ENCODE measurements around the gene RCC1.
A peak's percentile ranks its signal among the peaks of the same experiment; 100 is the strongest.
"Not testable (repeated sequence)": the region's sequence is repeated elsewhere in the genome, so short reads cannot be mapped to it uniquely, and the experiment has no call there.

Gene RCC1

DNA sequence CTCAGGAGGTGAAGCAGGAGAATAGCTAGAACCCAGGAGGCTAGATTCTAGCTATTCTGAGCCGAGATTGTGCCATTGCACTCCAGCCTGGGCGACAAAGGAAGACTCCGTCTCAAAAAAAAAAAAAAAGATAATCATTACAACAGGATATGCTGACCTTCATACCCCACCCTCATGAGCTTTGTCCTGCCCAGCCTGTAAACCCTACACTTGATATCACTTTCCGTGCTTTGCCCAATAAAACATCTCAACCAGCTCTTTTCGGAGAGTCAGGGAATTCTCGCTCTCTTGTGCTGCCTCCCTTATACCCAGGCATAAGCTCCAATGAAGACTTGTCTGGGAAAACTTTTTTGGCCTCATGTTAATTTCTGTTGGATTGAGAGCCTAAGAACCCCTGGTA is 45.5 kb downstream of the RCC1 start:
- DNase-seq, result no peak

DNA sequence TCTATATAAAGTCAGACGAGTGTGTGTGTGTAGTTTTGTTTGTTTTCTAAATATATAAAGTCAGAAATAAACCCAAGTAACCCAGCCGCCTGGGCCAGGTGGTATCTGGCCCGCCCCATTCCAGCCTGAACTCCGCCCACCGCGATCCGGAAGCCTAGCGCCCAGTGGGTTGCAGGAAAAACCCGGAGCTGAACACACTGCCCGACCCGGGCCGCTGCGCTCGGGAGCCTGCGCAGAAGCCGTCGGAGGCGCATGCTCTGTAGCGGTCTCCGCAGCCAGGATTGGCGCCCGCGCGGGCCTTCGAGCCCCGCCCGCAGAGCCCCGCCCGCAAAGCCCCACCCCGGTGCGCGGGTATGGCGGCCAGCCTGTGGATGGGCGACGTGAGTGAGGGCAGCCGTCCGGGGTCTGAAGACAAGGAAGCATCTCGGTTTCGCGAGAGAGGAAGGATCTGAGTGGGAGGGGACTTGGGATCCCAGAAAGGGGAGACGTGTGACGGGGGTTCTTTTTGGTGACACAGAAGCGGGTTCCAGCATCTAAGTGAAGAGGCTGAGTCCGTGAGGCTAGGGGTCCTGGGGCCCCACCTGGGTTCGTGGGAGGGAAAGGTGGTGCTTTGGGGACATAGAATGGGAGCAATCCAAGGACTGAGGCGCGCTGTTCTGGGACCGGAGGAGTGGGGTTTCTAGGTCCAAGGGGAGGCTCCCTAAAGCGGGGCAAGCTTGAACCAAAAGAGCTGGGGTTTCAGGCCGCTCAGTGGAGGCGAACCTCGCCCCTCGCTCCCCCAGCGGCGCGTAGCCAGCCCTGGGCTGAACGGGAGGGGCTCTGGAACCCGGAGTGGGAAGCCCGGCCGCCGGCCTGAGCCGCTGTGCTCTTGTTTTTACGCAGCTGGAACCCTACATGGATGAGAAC is 47.2 kb downstream of the RCC1 start, which contains the start of gene TRNAU1AP:
TRNAU1AP (plus strand) TSS at position 328 of the 906 bp plus-strand sequence; CDS start at position 354, 26 bp downstream.
- peak; percentile 93 for DNase-seq

GRCh38 chr1:28560886-28561285 is 55.0 kb downstream of the RCC1 start:
- no peak for DNase-seq

GRCh38 chr1:28564310-28564709 is 58.5 kb downstream of the RCC1 start:
- no peak for DNase-seq

GRCh38 chr1:28565040-28565439 is 59.2 kb downstream of the RCC1 start:
- DNase-seq, result no peak

DNA sequence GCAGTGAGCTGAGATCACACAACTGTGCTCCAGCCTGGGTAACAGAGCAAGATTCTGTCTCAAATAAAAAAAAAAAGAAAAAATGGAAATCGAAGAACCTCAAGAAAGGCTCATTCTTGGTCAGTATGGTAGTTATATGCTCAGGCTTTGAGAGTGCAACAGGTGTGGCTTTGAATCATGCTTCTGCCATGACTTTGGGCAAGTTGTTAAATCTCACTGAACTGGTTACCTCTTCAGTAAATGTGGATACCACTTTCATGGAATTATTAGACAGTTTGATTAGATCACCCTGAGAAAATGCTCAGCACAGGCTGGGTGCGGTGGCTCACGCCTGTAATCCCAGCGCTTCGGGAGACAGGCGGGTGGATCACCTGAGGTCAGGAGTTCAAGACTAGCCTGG is 59.9 kb downstream of the RCC1 start:
- DNase-seq, result no peak

DNA sequence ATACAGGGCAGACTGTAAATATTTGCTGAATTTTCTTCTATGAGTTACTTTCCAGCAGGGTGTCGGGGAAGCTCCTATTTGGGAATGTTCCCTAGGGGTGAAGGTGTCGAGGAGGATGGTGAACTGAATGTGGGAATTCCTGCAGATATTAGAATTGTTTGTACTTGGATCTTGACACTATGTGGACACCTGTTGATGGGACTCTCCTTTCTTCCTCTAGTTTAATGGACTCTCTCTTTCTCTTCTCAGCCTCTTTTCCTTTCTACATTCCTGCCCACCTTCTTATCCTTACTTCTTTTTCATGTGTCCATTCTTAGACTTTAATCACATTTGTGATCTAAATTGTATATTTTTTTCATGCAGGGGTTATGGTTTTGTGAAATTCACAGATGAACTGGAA is 61.1 kb downstream of the RCC1 start:
- DNase-seq, result no peak

DNA sequence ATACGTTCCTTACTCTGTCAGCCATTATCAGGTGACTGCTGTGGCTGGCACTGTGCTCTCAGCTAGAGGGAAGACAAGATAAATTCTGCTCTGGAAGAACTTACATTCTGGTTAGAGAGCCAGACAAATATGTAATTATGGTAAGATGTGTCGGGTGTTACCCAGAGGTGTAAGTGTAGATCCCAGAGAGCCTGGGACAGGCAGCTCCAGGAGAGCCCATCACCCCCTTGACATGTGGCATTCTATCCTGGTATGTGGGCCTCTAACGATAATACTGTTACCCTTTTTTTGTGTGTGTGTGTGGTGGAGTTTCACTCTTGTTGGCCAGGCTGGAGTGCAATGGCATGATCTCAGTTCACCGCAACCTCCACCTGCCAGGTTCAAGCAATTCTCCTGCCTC is 66.1 kb downstream of the RCC1 start:
- no peak for DNase-seq

- DNase-seq, result not testable (repeated sequence)
Observed at GRCh38 chr1:28572891-28573290, 67.0 kb downstream of the RCC1 start.

DNA sequence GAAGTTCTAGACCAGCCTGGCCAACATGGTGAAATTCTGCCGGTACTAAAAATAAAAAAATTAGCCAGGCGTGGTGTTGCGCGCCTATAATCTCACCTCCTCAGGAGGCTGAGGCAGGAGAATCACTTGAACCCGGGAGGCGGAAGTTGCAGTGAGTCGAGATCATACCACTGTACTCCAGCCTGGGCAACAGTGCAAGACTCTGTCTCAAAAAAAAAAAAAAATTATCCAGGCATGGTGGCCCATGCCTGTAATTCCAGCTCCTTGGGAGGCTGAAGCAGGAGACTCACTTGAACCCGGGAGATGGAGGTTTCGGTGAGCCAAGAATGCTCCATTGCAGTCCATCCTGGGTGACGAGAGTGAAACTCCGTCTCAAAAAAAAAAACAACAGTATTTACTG is 67.7 kb downstream of the RCC1 start:
- DNase-seq, result no peak

- DNase-seq, result no peak
Observed at GRCh38 chr1:28577052-28577678, 71.3 kb downstream of the RCC1 start.

GRCh38 chr1:28577738-28578536 is 72.1 kb downstream of the RCC1 start:
- DNase-seq, result no peak

DNA sequence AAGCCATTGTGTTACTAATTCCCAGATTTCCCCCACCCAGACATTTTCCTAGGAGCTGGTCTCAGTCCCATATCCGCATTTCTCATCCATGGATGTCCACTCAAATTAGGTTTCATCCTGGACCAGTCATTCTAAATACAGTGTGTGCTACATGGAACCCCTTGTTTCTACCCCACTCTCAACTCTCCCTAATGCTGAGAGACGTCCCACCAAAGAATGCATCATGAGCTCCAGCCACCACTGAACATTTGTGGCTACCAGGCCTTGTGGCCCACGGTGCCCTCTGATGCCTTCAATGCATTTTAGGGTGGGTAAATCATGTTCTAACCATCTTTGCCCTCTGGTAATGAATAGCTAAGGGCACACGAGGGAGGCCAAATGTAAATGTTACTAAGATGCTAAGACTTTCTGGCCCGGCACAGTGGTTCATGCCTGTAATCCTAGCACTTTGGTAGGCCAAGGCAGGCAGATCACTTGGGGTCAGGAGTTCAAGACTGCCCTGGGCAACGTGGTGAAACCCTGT is 72.9 kb downstream of the RCC1 start:
- DNase-seq, result no peak

GRCh38 chr1:28579401-28579800 is 73.6 kb downstream of the RCC1 start:
- no peak for DNase-seq

DNA sequence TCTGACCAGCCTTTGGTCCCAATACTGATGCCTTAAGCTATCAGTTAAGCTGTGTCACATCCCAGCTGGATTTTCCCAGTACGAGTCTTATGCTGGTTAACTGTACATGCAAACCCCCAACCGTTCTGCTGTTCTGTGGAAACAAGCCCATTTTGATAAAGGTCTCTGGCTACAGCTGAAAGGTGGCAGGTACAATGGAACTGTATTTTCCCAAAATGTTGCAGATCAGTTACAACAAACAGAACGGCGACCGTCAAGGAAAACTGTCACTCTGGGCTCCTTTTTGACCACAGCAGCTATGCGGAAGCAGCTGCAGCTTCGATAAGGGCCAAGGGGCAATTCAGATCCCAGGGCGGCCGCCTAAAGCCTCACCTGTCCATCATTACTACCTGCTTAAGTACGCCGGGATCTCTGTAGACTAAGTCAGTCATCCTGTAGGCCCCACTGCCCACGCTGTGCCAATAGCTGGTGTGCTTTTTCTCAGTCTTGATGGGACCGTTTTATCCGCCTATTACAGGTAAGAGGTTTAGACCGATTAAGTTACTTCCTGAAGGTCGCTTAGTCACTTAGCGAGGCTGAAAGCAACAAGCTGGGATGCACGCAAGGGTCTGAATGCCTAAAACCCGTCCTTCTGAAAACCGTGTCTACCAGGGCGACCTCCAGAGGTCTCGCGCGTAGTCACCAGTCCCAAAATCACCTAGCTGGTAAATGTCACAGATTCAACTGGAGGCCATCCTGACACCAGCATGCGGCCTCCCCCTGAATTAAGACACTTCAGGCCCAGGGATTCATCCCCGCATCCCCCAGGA is 75.1 kb downstream of the RCC1 start:
- DNase-seq, result no peak

- DNase-seq, result peak; percentile 95
Observed at GRCh38 chr1:28581531-28582247, 75.8 kb downstream of the RCC1 start.

GRCh38 chr1:28582248-28582615 is 76.4 kb downstream of the RCC1 start:
- DNase-seq, result no peak

- DNase-seq, result not testable (repeated sequence)
Observed at GRCh38 chr1:28586585-28587391, 80.9 kb downstream of the RCC1 start.
